Spleen (tissue), 11 donors: ENCODE measurements around the gene HIC1. TPM values are rescaled to one million over a fixed set of nuclear protein-coding genes. Genes with fewer than 3 reads are reported as not detected.

Experiments
- DNase-seq: peaks from one replicate; pipeline ENCODE4 v3.0.0-alpha.2; 2020
- H3K27ac ChIP-seq, 8 donors: fragments of 200-600 bp; sonication (generic) in 7 of 8; 1 replicate in 4 of 8; 2 replicates in 4 of 8; pipeline versions ENCODE4 v1.5.0 to v1.8.0; 2016 to 2021; ENCODE audit warnings: inconsistent platforms in 4 of 8, mild to moderate bottlenecking in 4 of 8, moderate library complexity in 1 of 8
- H3K27me3 ChIP-seq, 7 donors: fragments of 200-600 bp; sonication (generic) in 6 of 7; replicated peaks in 1 of 7; 1 replicate in 4 of 7; 2 replicates in 3 of 7; pipeline versions ENCODE4 v1.5.0 to v1.8.0; 2016 to 2021; ENCODE audit warnings: inconsistent platforms in 3 of 7, mild to moderate bottlenecking in 1 of 7
- H3K36me3 ChIP-seq, 6 donors: fragments of 200-600 bp; sonication (generic) in 5 of 6; 1 replicate in 4 of 6; 2 replicates in 2 of 6; pipeline versions ENCODE4 v1.5.0 to v1.8.0; 2016 to 2021; ENCODE audit warnings: inconsistent platforms in 2 of 6
- H3K4me1 ChIP-seq, 6 donors: fragments of 200-600 bp; sonication (generic) in 5 of 6; 1 replicate in 3 of 6; 2 replicates in 3 of 6; pipeline versions ENCODE4 v1.5.0 to v1.8.0; 2016 to 2021; ENCODE audit warnings: inconsistent platforms in 3 of 6
- H3K4me3 ChIP-seq, 8 donors: fragments of 200-600 bp; sonication (generic) in 7 of 8; 1 replicate in 4 of 8; 2 replicates in 4 of 8; pipeline versions ENCODE4 v1.5.0 to v1.8.0; 2016 to 2021; ENCODE audit warnings: inconsistent platforms in 4 of 8, mild to moderate bottlenecking in 4 of 8, moderate library complexity in 2 of 8
- H3K9me3 ChIP-seq, 8 donors: fragments of 200-600 bp; sonication (generic) in 7 of 8; 1 replicate in 4 of 8; 2 replicates in 4 of 8; pipeline versions ENCODE4 v1.5.0 to v1.8.0; 2016 to 2021; ENCODE audit warnings: inconsistent platforms in 4 of 8
- CTCF ChIP-seq, 11 experiments: fragments of 200-600 bp in 7 of 11; fragments of 450-650 bp in 4 of 11; sonication (generic) in 4 of 11; IDR thresholded peaks in 8 of 11; conservative IDR thresholded peaks in 3 of 11; 1 replicate in 7 of 11; 2 replicates in 4 of 11; pipeline versions ENCODE4 v1.4.0 to v1.8.0; 2016 to 2021; ENCODE audit warnings: antibody characterized with exemption in 11 of 11, inconsistent platforms in 4 of 11, mild to moderate bottlenecking in 1 of 11
- POLR2A ChIP-seq, 3 donors: fragments of 450-650 bp; IDR thresholded peaks; one replicate each; pipeline ENCODE4 v1.5.1; 2017; ENCODE audit warnings: antibody characterized with exemption in 3 of 3, mild to moderate bottlenecking in 1 of 3
- POLR2AphosphoS5 ChIP-seq, 3 donors: sonication (generic); formaldehyde crosslinking; IDR thresholded peaks; one replicate each; pipeline ENCODE4 v1.5.1; 2017; ENCODE audit warnings: antibody characterized with exemption in 3 of 3
- WGBS, 5 donors: extraction: QIAGEN DNeasy Blood & Tissue Kit in 3 of 5; methylation state at CpG; one replicate each; pipeline versions ENCODE4 v1.1.5 to v1.1.7; 2013 to 2018; 5-methylcytosine and 5-hydroxymethylcytosine counted together
- intact Hi-C: fragments of 100-400 bp; cut with DNase I; formaldehyde crosslinking; loops from one replicate; pipeline ENCODE4 v1.15.0; 2023; ENCODE audit warnings: low total_unique reads
- polyA plus RNA-seq, 3 donors: library from polyadenylated mRNA; stranded (reverse); fragments of 200-250 nt; gene quantifications; one replicate each; pipeline ENCODE4 v1.2.1, GENCODE V29; 2013
- total RNA-seq, 7 donors: library from RNA; depleted of rRNA in 3 of 7; stranded (reverse); fragments of >200 nt in 3 of 7; fragmentation: NEBNext Ultra II Directional in 4 of 7; extraction: Animal tissue kit (Norgen Biotek cat#: 25700) in 4 of 7; gene quantifications; one replicate each; pipeline versions ENCODE4 v1.1.0 to v1.2.1, GENCODE V29; 2016 to 2021
- donor health status: healthy with polysubstance abuse.
- donor health status: DM: no; HTN: no; CAD: no; lungs with moderate emphysema.
- donor health status: DM: no; HTN: no; CAD: no.
- donor health status: Bipolar disorder and iron deficiency.
- donor health status: healthy.
- donor health status: DM: no; HTN: no; CAD: no.
- donor health status: DM: yes; HTN: yes; CAD: no.

HIC1 gene
- total and polyA plus RNA-seq, 10 donors: 1.3 to 59.6 (median 17.9) TPM

- intact Hi-C loops: no loop called here
- WGBS, 5 donors: 53 to 66% (median 61%) methylated on average over 5 of the region's 5 CpGs
Observed at GRCh38 chr17:2064147-2064489, 9.2 kb downstream of the HIC1 start.

GRCh38 chr17:2064520-2064971, 9.6 kb downstream of the HIC1 start:
- Histone ChIP-seq H3K27me3 (no peaks in the 10 kb centered on the region), H3K9me3 (no peaks in the 10 kb centered on the region), H3K27ac (peak overlapping the region; percentile 53 to 89 (median 75)), H3K4me3 (no peak overlapping the region), H3K36me3 (peaks cover 0 to 90% (median 18%) of the 10 kb centered on the region in 6 donors), H3K4me1 (peaks cover 37 to 100% (median 75%) of the 10 kb centered on the region in 6 donors)
- WGBS, 5 donors: 48 to 68% (median 50%) methylated on average over 6 of the region's 6 CpGs
- TF ChIP-seq CTCF (IDR thresholded peaks at IDR 0.05 in 8 of 11, conservative IDR thresholded peaks at IDR 0.05 in 3 of 11): no peak
- peak in 1 of 3 donors; percentile 44 for TF ChIP-seq POLR2AphosphoS5 (IDR thresholded peaks at IDR 0.05)
- DNase-seq: no peak
- intact Hi-C loops: no loop called here

More at GRCh38 chr17:2064147-2064489, 9.2 kb downstream of the HIC1 start:
- H3K27me3 ChIP-seq: peaks cover 0 to 3% (median 0%) of the 10 kb centered on the region in 7 donors
- peaks cover 0 to 94% (median 18%) of the 10 kb centered on the region in 6 donors for H3K36me3 ChIP-seq
- no peak overlapping the region for H3K4me3 ChIP-seq
- H3K27ac ChIP-seq: peak overlapping the region; percentile 53 to 89 (median 75)
- TF ChIP-seq POLR2AphosphoS5 (IDR thresholded peaks at IDR 0.05) (no peak), CTCF (IDR thresholded peaks at IDR 0.05 in 8 of 11, conservative IDR thresholded peaks at IDR 0.05 in 3 of 11) (no peak), POLR2A (IDR thresholded peaks at IDR 0.05) (no peak)
- H3K9me3 ChIP-seq: no peaks in the 10 kb centered on the region
- peaks cover 41 to 100% (median 77%) of the 10 kb centered on the region in 6 donors for H3K4me1 ChIP-seq
- no peak for DNase-seq

- H3K4me3 ChIP-seq: no peak overlapping the region
- H3K27ac ChIP-seq: peak overlapping the region; percentile 53 to 89 (median 75)
- peak; percentile 52 to 61 (median 60) for TF ChIP-seq POLR2AphosphoS5 (IDR thresholded peaks at IDR 0.05)
- no peak for TF ChIP-seq POLR2A (IDR thresholded peaks at IDR 0.05)
- peak in 9 of 11 experiments; percentile 4 to 54 (median 28) for TF ChIP-seq CTCF (IDR thresholded peaks at IDR 0.05 in 8 of 11, conservative IDR thresholded peaks at IDR 0.05 in 3 of 11)
- H3K27me3 ChIP-seq: no peaks in the 10 kb centered on the region
- H3K4me1 ChIP-seq: peaks cover 34 to 100% (median 73%) of the 10 kb centered on the region in 6 donors
- WGBS, 5 donors: 60 to 72% (median 71%) methylated on average over 23 to 24 of the region's 24 CpGs
- peaks cover 0 to 85% (median 18%) of the 10 kb centered on the region in 6 donors for H3K36me3 ChIP-seq
- intact Hi-C loops: no loop called here
- H3K9me3 ChIP-seq: no peaks in the 10 kb centered on the region
- peak; percentile 84 for DNase-seq
Observed at GRCh38 chr17:2064980-2065785, 10.3 kb downstream of the HIC1 start.

GRCh38 chr17:2065949-2066400, 11.1 kb downstream of the HIC1 start:
- Histone ChIP-seq H3K4me3 (no peak overlapping the region), H3K4me1 (peaks cover 33 to 100% (median 75%) of the 10 kb centered on the region in 6 donors), H3K27ac (peak overlapping the region; percentile 4 to 89 (median 75)), H3K9me3 (no peaks in the 10 kb centered on the region), H3K36me3 (peaks cover 0 to 82% (median 17%) of the 10 kb centered on the region in 6 donors), H3K27me3 (no peaks in the 10 kb centered on the region)
- no peak for TF ChIP-seq CTCF (IDR thresholded peaks at IDR 0.05 in 8 of 11, conservative IDR thresholded peaks at IDR 0.05 in 3 of 11)
- TF ChIP-seq POLR2AphosphoS5 (IDR thresholded peaks at IDR 0.05): no peak
- TF ChIP-seq POLR2A (IDR thresholded peaks at IDR 0.05): no peak
- WGBS, 5 donors: 86 to 90% (median 87%) methylated on average over 10 of the region's 10 CpGs
- no peak for DNase-seq
- intact Hi-C loops: no loop called here
